ENCODE data around the gene ADNP.

GRCh38 chr20:50885068-50885467, 46.2 kb downstream of the ADNP start:
- no peak for TF ChIP-seq EZH2 (IDR thresholded peaks at IDR 0.05; ENCODE audit: borderline replicate concordance, low read length)
- TF ChIP-seq CTCF (conservative IDR thresholded peaks at IDR 0.05 in 1 of 2, IDR thresholded peaks at IDR 0.05 in 1 of 2; ENCODE audit: extremely low read depth in 1 of 2, insufficient read depth in 1 of 2, low read depth in 1 of 2, low read length in 2 of 2): no peak
